Measurements from ENCODE around the gene DHRS4L2. TPM values are rescaled to one million over a fixed set of nuclear protein-coding genes. Genes with fewer than 3 reads are reported as not detected.
A peak's percentile ranks its signal among the peaks of the same experiment; 100 is the strongest.
"Not testable (repeated sequence)": the region's sequence is repeated elsewhere in the genome, so short reads cannot be mapped to it uniquely, and the experiment has no call there.

The DHRS4L2 gene
- polyA plus RNA-seq, 1 donor (not counting 4 experiments of a cell fraction or from before 2014, with no cell fraction given): 18.1 TPM

GRCh38 chr14:24036169-24036962 is 47.6 kb downstream of the DHRS4L2 start:
- Histone ChIP-seq H3K4me1 (ENCODE audit: control insufficient read depth, extremely low read depth, insufficient read depth, low read length) (no peaks in the 10 kb centered on the region), H3K27ac (ENCODE audit: control insufficient read depth, insufficient read depth, low read length) (peak overlapping the region; percentile 43)

DNA sequence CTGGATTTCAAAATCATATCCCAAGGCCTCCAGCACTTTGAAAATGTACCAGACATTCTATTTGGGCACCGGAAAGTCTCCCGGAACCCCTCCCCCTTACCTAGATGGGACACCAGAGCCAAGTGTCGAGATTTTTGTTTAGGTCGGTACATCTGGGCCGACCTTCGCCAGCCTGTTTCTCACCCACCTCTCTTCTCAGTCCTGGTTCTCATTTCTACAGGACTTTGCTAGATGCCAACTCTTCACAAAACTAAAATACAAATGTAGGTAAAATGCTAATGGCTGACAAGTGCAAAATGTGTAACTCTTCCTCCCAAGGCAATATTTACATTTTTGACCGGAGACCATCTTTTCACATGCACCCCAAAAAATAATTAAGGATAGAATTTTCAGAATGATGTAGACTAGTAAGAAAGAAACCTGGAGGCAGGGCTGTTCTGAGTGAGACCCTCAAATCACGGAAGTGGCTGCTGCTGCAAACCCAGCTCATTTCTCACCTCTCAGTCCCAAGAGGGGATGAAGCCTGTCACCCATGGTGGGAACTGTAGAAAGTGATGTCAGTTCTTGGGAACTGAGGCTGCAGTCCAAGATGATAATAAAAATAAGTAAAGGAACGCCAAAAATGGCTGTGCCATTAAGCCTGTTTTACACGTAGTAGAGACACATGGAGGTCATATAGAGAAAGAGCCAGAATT is 48.4 kb downstream of the DHRS4L2 start:
- H3K4me1 ChIP-seq (ENCODE audit: control insufficient read depth, extremely low read depth, insufficient read depth, low read length); DNase-seq (ENCODE audit: low read depth, low spot score); H3K36me3 ChIP-seq (ENCODE audit: control insufficient read depth in 2 of 2, extremely low read depth in 1 of 2, insufficient read depth in 2 of 2, low read length in 2 of 2); H3K27me3 ChIP-seq (ENCODE audit: control insufficient read depth, extremely low read depth, insufficient read depth, low read length); H3K79me2 ChIP-seq (ENCODE audit: control insufficient read depth, insufficient read depth, low read length); H4K20me1 ChIP-seq (ENCODE audit: control insufficient read depth, extremely low read depth, insufficient read depth, low read length); dilution Hi-C loops (cut with MboI; ENCODE audit: extremely low pct_ligation_motif_present, low sequenced_read_pairs); H2AFZ ChIP-seq (ENCODE audit: control insufficient read depth, low read length); H3K9me1 ChIP-seq (ENCODE audit: control insufficient read depth, extremely low read depth, insufficient read depth, low read length); FAIRE-seq; H3K9me3 ChIP-seq (ENCODE audit: control insufficient read depth, low read depth, low read length): not testable (repeated sequence)
- Histone ChIP-seq H3K9ac (ENCODE audit: control insufficient read depth, extremely low read depth, insufficient read depth, low read length) (peak overlapping the region; percentile 71), H3K27ac (ENCODE audit: control insufficient read depth, insufficient read depth, low read length) (peak overlapping the region; percentile 43), H3K4me2 (ENCODE audit: control insufficient read depth, extremely low read depth, insufficient read depth, low read depth, low read length) (peak overlapping the region; percentile 79), H3K4me3 (ENCODE audit: control insufficient read depth in 2 of 3, extremely low read depth in 1 of 3, insufficient read depth in 2 of 3, low read depth in 1 of 3, low read length in 3 of 3) (peak overlapping the region; percentile 49 to 75 (median 60))

More at GRCh38 chr14:24036169-24036962, 47.6 kb downstream of the DHRS4L2 start:
- H3K36me3 ChIP-seq (ENCODE audit: control insufficient read depth in 2 of 2, extremely low read depth in 1 of 2, insufficient read depth in 2 of 2, low read length in 2 of 2): no peaks in the 10 kb centered on the region
- H3K4me3 ChIP-seq (ENCODE audit: control insufficient read depth in 2 of 3, extremely low read depth in 1 of 3, insufficient read depth in 2 of 3, low read depth in 1 of 3, low read length in 3 of 3): peak overlapping the region; percentile 49 to 75 (median 60)
- H3K27me3 ChIP-seq (ENCODE audit: control insufficient read depth, extremely low read depth, insufficient read depth, low read length): no peaks in the 10 kb centered on the region
- FAIRE-seq: no peak
- dilution Hi-C loops (cut with MboI; ENCODE audit: extremely low pct_ligation_motif_present, low sequenced_read_pairs): no loop called here
- TF ChIP-seq CTCF (optimal IDR thresholded peaks at IDR 0.05 in 1 of 3, IDR thresholded peaks at IDR 0.05 in 1 of 3, conservative IDR thresholded peaks at IDR 0.05 in 1 of 3; ENCODE audit: extremely low read depth in 1 of 3, insufficient read depth in 2 of 3, low read length in 3 of 3) (peak; percentile 70 to 86 (median 75)), EZH2 (IDR thresholded peaks at IDR 0.05; ENCODE audit: low read length) (no peak)
- H3K79me2 ChIP-seq (ENCODE audit: control insufficient read depth, insufficient read depth, low read length): no peaks in the 10 kb centered on the region
- no peaks in the 10 kb centered on the region for H4K20me1 ChIP-seq (ENCODE audit: control insufficient read depth, extremely low read depth, insufficient read depth, low read length)
- no peak for DNase-seq (ENCODE audit: low read depth, low spot score)
- H3K9me3 ChIP-seq (ENCODE audit: control insufficient read depth, low read depth, low read length): no peaks in the 10 kb centered on the region
- H3K4me2 ChIP-seq (ENCODE audit: control insufficient read depth, extremely low read depth, insufficient read depth, low read depth, low read length): peak overlapping the region; percentile 79
- peak overlapping the region; percentile 93 for H2AFZ ChIP-seq (ENCODE audit: control insufficient read depth, low read length)
- no peaks in the 10 kb centered on the region for H3K9me1 ChIP-seq (ENCODE audit: control insufficient read depth, extremely low read depth, insufficient read depth, low read length)
- H3K9ac ChIP-seq (ENCODE audit: control insufficient read depth, extremely low read depth, insufficient read depth, low read length): peak overlapping the region; percentile 71

All from keratinocyte (primary cell).